BE2C (cell line): ENCODE data around the gene RPL38.

Experiments
- DNase-seq: peaks from one replicate; pipeline ENCODE4 v3.0.0-alpha.2; 2020
- H3K27me3 ChIP-seq: fragments of 250-450 bp; sonication (Bioruptor Pico); 2 replicates; pipeline ENCODE4 v1.5.1; 2020; ENCODE audit warnings: mild to moderate bottlenecking
- H3K36me3 ChIP-seq: fragments of 250-450 bp; sonication (Bioruptor Pico); 2 replicates; pipeline ENCODE4 v1.5.1; 2020; ENCODE audit warnings: mild to moderate bottlenecking
- H3K4me1 ChIP-seq: fragments of 250-450 bp; sonication (Bioruptor Pico); 2 replicates; pipeline ENCODE4 v1.5.1; 2020
- H3K4me3 ChIP-seq: 2 replicates; pipeline ENCODE4 v1.5.1; 2011; ENCODE audit warnings: low read depth, low read length
- H3K9me3 ChIP-seq: fragments of 250-450 bp; sonication (Bioruptor Pico); 2 replicates; pipeline ENCODE4 v1.5.1; 2020
- CTCF ChIP-seq: IDR thresholded peaks from 2 replicates; pipeline ENCODE4 v1.5.1; 2012; ENCODE audit warnings: mild to moderate bottlenecking, low read depth, low read length

RPL38 gene

DNA sequence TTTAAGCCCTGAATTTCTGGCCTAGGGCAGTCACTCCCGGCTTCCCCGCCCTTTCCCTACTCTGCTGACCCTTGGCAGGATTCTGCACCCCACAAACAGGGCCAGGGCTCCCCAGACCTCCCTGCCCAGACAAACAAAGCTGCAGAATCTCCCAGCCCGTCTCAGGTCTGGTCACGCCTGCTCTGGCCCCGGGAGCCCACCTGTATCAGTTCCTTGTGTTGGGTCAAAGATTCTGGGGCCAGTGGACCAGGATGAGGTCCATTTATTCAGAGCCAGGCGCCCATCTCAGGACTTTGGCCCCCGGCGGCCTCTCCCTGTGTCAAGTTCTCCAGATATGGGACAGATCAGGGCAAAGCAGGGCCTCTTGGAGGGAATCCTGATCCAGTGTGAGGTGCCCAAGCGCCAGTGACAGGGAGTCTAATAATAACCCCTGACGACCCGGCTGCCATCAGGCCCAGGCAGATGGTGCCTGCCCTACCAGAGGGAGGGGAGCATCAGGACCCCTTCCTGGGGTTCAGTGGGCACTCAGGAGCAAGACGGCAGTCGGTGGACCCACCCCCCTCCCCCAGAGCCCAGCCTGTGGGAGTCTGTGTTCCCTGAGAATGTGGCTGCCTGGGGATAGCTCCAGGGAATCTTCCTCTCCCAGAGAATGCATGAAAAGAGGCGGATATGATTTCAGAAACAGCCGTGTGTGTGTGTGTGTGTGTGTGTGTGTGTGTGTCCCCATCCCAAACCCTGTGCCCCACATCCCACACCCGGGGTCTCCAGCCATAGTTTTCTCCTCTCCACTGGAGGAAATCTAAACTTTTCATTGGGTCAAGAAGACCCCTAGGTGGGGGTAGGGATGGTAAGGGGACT, 11.2 kb downstream of the RPL38 start:
- H3K4me3 ChIP-seq, result peak overlapping the region; percentile 63; the same call in 1 of the 2 replicates

DNA sequence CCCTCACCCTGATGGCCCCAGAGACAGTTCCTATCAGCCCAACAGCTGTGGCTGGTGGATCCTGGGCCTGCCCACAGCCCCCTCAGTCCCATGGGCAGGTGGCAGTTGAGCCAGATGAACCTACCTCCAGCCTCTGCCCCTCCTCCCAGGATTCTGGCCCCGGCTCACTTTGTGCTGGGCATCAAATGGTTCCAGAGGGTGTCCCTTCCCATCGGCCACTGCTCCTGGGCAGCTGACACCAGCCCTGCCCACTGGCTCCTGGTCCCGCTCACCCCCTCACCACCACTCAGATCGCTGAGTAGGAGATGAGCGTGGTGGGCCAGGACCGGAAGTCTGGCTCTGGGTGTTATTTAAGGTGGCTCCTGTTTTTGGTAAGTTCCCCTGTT, 11.9 kb downstream of the RPL38 start:
- Histone ChIP-seq H3K36me3 (peaks cover 23% of the 10 kb centered on the region), H3K9me3 (no peaks in the 10 kb centered on the region), H3K4me3 (no peak overlapping the region), H3K27me3 (no peaks in the 10 kb centered on the region), H3K4me1 (peaks cover 16% of the 10 kb centered on the region)
- DNase-seq, result no peak
- no peak for TF ChIP-seq CTCF

More for the DNA sequence above, 11.2 kb downstream of the RPL38 start:
- TF ChIP-seq CTCF, result no peak
- no peaks in the 10 kb centered on the region for H3K27me3 ChIP-seq
- H3K4me1 ChIP-seq, result peaks cover 22% of the 10 kb centered on the region
- DNase-seq, result no peak
- peaks cover 27% of the 10 kb centered on the region for H3K36me3 ChIP-seq
- no peaks in the 10 kb centered on the region for H3K9me3 ChIP-seq

DNA sequence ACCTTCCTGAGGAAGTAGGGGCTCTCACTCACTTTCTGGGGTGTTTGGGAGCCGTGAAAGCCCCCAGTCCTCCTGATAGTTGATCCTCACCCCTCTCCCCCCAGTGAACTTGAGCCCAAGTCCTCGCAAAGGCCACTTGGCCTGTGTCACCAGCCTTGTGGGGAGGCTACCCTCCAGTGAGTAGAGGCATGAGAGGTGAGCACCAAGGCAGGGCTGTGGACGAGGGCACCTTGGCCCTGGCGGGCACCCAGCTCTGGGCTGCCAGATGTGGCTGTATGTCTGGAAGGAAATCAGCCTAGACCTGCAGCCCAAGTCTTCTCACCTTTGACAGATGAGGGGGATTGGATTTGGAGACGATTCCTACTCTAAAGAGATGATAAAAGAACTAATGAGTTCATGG, 13.0 kb downstream of the RPL38 start:
- Histone ChIP-seq H3K4me3 (no peak overlapping the region), H3K36me3 (peaks cover 12% of the 10 kb centered on the region), H3K9me3 (no peaks in the 10 kb centered on the region), H3K4me1 (peaks cover 4% of the 10 kb centered on the region), H3K27me3 (no peaks in the 10 kb centered on the region)
- no peak for DNase-seq
- no peak for TF ChIP-seq CTCF

GRCh38 chr17:74217037-74217730, 13.7 kb downstream of the RPL38 start:
- peaks cover 6% of the 10 kb centered on the region; the same call in 1 of the 2 replicates for H3K36me3 ChIP-seq
- no peaks in the 10 kb centered on the region for H3K27me3 ChIP-seq
- DNase-seq, result no peak
- H3K4me1 ChIP-seq, result peaks cover 3% of the 10 kb centered on the region; the same call in 1 of the 2 replicates
- TF ChIP-seq CTCF, result no peak
- no peak overlapping the region for H3K4me3 ChIP-seq
- no peaks in the 10 kb centered on the region for H3K9me3 ChIP-seq

DNA sequence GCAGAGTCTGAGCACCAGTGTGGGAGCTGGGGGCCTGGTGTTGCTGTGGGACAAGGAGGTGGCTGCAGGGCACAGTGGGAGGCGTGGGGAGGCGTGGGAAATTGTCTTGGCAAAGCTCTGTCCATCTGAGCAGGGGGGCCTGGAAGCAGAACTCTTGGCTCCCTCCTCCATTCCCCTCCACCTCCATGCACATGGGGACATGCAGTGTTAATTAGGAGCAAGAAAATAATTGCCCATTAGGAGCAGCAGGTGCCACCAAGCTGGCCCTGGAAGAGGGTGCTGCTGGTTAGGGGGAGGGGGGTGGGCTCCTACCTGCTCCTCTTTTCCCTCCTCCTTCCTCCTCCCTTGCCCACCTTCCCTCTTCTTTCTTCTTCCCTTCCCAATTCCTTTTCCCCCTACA, 14.4 kb downstream of the RPL38 start:
- DNase-seq, result no peak
- no peak for TF ChIP-seq CTCF
- Histone ChIP-seq H3K36me3 (peaks cover 6% of the 10 kb centered on the region; the same call in 1 of the 2 replicates), H3K4me3 (no peak overlapping the region), H3K27me3 (no peaks in the 10 kb centered on the region), H3K4me1 (peaks cover 3% of the 10 kb centered on the region; the same call in 1 of the 2 replicates), H3K9me3 (no peaks in the 10 kb centered on the region)
